ENCODE data around the gene ELMOD3. TPM values are rescaled to one million over a fixed set of nuclear protein-coding genes. Genes with fewer than 3 reads are reported as not detected.

ELMOD3 gene
- total and polyA plus RNA-seq, 2 of the 8 experiments (the other 6 are each of a cell fraction or from before 2014, with no cell fraction given) = 8.5 to 10.2 TPM

GRCh38 chr2:85376291-85377065, 21.9 kb downstream of the ELMOD3 start (continued):
- TF ChIP-seq BRCA1 (IDR thresholded peaks at IDR 0.05; ENCODE audit: low read depth, low read length) (no peak), CHD1 (IDR thresholded peaks at IDR 0.05; ENCODE audit: low read depth, low read length) (no peak), KDM5A (IDR thresholded peaks at IDR 0.05; ENCODE audit: low read length) (no peak), NRF1 (IDR thresholded peaks at IDR 0.05; ENCODE audit: low read depth, low read length) (no peak), SAP30 (IDR thresholded peaks at IDR 0.05; ENCODE audit: insufficient read depth, insufficient replicate concordance, low read length) (no peak)

All from H1 (cell line).